Measurements from ENCODE around the gene PPM1H. TPM values are rescaled to one million over a fixed set of nuclear protein-coding genes. Genes with fewer than 3 reads are reported as not detected.
"Not testable (repeated sequence)": the region's sequence is repeated elsewhere in the genome, so short reads cannot be mapped to it uniquely, and the experiment has no call there.

Gene PPM1H
- total and polyA plus RNA-seq, 7 donors: 0.92 to 4.3 (median 3.0) TPM

DNA sequence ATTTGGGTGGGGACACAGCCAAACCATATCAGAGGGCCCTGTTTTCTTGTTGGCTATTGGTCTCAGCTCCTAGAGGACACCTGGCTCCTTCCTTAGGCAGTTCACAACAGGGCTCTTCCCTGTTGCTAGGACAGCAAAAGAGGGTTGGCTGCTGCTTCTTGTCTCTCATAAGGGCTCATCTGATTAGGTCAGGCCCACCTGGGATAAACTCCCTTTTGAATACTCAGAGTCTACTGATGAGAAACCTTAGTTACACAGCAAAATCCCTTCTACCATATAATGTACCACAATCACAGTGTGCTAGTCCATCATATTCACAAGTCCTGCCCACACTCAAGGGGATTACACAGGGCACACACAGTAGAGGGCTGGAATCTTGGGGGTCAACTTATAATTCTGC is 49.7 kb downstream of the PPM1H start:
- no peak overlapping the region for H3K4me3 ChIP-seq
- no peaks in the 10 kb centered on the region for H3K27me3 ChIP-seq
- no peaks in the 10 kb centered on the region for H3K4me1 ChIP-seq
- no peak for TF ChIP-seq POLR2AphosphoS5 (IDR thresholded peaks at IDR 0.05)
- TF ChIP-seq, protein P1, sequence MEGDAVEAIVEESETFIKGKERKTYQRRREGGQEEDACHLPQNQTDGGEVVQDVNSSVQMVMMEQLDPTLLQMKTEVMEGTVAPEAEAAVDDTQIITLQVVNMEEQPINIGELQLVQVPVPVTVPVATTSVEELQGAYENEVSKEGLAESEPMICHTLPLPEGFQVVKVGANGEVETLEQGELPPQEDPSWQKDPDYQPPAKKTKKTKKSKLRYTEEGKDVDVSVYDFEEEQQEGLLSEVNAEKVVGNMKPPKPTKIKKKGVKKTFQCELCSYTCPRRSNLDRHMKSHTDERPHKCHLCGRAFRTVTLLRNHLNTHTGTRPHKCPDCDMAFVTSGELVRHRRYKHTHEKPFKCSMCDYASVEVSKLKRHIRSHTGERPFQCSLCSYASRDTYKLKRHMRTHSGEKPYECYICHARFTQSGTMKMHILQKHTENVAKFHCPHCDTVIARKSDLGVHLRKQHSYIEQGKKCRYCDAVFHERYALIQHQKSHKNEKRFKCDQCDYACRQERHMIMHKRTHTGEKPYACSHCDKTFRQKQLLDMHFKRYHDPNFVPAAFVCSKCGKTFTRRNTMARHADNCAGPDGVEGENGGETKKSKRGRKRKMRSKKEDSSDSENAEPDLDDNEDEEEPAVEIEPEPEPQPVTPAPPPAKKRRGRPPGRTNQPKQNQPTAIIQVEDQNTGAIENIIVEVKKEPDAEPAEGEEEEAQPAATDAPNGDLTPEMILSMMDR (IDR thresholded peaks at IDR 0.05): no peak
- no peak for TF ChIP-seq POLR2A (IDR thresholded peaks at IDR 0.05)
- no peak for TF ChIP-seq EP300 (IDR thresholded peaks at IDR 0.05)
- DNase-seq: no peak
- no peaks in the 10 kb centered on the region for H3K36me3 ChIP-seq
- no peak overlapping the region for H3K27ac ChIP-seq
- no peaks in the 10 kb centered on the region for H3K9me3 ChIP-seq
- intact Hi-C loops (cut with DNase I): no loop called here

DNA sequence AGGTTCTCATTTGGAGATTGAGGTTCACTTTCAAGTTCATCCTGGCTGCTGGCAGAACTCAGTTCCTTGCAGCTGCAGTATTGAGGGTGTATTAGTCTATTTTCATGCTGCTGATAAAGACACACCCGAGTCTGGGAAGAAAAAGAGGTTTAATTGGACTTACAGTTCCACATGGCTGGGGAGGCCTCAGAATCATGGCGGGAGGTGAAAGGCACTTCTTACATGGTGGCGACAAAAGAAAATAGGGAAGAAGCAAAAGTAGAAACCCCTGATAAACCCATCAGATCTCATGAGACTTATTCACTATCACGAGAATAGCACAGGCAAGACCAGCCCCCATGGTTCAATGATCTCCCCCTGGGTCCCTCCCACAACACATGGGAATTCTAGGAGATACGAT is 50.1 kb downstream of the PPM1H start:
- H3K27ac ChIP-seq; H3K4me3 ChIP-seq; H3K36me3 ChIP-seq; DNase-seq; intact Hi-C loops (cut with DNase I); H3K4me1 ChIP-seq; H3K27me3 ChIP-seq; H3K9me3 ChIP-seq: not testable (repeated sequence)
- 86 to 89% methylated on average over 5 of the region's 5 CpGs for WGBS, 2 donors

DNA sequence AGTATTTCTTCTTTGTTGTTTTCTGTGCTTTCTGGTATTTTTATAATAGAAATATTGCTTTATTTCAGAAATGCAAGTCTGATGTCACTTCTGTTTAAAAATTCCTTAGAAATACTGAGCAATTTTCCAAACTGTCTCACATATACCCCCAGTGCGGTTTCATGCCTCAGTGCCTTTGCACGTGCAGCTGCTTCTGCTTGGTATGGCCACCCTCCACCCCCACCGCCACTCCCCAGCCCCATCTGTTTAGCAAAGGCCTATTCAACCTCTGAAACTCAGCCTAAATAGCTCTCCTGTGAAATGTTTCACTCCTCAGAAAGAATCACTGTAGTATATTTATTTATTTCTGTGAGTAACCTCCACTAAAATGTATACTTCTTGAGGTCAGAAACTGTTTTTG is 52.3 kb downstream of the PPM1H start:
- WGBS, 2 donors: 90 to 93% methylated on average over 3 of the region's 3 CpGs
- no peaks in the 10 kb centered on the region for H3K4me1 ChIP-seq
- intact Hi-C loops (cut with DNase I): no loop called here
- no peak for DNase-seq
- H3K9me3 ChIP-seq: no peaks in the 10 kb centered on the region
- no peak overlapping the region for H3K27ac ChIP-seq
- H3K27me3 ChIP-seq: no peaks in the 10 kb centered on the region
- no peak overlapping the region for H3K4me3 ChIP-seq
- H3K36me3 ChIP-seq: no peaks in the 10 kb centered on the region
- TF ChIP-seq EP300 (IDR thresholded peaks at IDR 0.05) (no peak), POLR2A (IDR thresholded peaks at IDR 0.05) (no peak), POLR2AphosphoS5 (IDR thresholded peaks at IDR 0.05) (no peak)
- TF ChIP-seq, protein P1 (IDR thresholded peaks at IDR 0.05): no peak

DNA sequence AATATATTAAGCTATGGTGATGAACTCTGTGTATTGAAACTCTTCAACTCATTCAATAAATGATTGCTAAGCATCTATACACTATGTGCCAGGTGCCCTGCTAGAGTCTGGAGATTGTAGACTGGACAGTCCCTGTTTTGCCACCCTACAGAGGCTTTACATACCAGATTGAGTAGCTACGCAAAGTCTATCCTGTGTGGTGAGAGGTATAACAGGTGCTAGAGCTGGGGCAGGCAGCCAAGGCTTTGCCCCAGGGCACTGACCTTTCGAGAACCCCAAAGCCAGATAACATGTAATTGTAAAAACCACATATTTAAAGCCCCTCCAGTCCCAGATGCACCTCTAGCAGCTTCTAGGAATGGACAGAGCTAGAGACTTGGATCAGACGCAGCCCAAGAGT is 52.8 kb downstream of the PPM1H start:
- Histone ChIP-seq H3K9me3 (no peaks in the 10 kb centered on the region), H3K27me3 (no peaks in the 10 kb centered on the region), H3K4me1 (no peaks in the 10 kb centered on the region), H3K36me3 (no peaks in the 10 kb centered on the region), H3K27ac (no peak overlapping the region), H3K4me3 (no peak overlapping the region)
- intact Hi-C loops (cut with DNase I): no loop called here
- TF ChIP-seq, protein P1 (IDR thresholded peaks at IDR 0.05): no peak
- TF ChIP-seq POLR2A (IDR thresholded peaks at IDR 0.05) (no peak), POLR2AphosphoS5 (IDR thresholded peaks at IDR 0.05) (no peak), EP300 (IDR thresholded peaks at IDR 0.05) (no peak)
- DNase-seq: no peak
- 88 to 89% methylated on average over 3 of the region's 3 CpGs for WGBS, 2 donors

DNA sequence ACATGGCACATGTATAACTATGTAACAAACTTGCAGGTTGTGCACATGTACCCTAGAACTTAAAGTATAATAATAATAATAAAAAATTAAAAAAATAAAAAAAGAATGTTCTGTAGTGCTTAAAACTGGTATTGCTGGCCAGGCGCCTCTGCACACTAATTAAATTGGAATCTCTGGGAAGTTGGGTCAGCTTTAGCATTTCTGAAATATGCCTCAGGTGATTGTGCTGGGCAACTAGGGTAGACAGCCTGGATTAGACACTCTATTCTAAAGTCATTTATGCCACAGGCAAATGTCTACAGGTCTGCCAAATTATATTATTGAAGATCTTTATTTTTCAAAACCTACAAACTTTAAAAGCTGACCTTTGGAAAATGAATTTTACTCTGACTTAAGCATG is 55.3 kb downstream of the PPM1H start:
- no peak overlapping the region for H3K4me3 ChIP-seq
- intact Hi-C loops (cut with DNase I): no loop called here
- no peaks in the 10 kb centered on the region for H3K36me3 ChIP-seq
- H3K27me3 ChIP-seq: no peaks in the 10 kb centered on the region
- no peak for TF ChIP-seq EP300 (IDR thresholded peaks at IDR 0.05)
- no peak for TF ChIP-seq POLR2A (IDR thresholded peaks at IDR 0.05)
- TF ChIP-seq POLR2AphosphoS5 (IDR thresholded peaks at IDR 0.05): no peak
- TF ChIP-seq, protein P1 (IDR thresholded peaks at IDR 0.05): no peak
- no peak overlapping the region for H3K27ac ChIP-seq
- DNase-seq: no peak
- no peaks in the 10 kb centered on the region for H3K4me1 ChIP-seq
- 93 to 97% methylated on average over 1 of the region's 1 CpG for WGBS, 2 donors
- no peaks in the 10 kb centered on the region for H3K9me3 ChIP-seq

DNA sequence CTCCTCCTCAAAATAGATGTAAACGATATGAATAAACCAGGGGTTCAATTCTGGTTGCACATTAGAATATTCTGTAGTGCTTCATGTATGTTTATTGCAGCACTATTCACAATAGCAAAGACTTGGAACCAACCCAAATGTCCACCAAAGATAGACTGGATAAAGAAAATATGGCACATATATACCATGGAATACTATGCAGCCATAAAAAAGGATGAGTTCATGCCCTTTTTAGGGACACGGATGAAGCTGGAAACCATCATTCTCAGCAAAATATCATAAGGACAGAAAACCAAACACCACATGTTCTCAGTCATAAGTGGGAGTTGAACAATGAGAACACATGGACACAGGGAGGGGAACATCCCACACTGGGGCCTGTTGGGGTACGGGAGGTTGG is 55.7 kb downstream of the PPM1H start:
- H3K27ac ChIP-seq; intact Hi-C loops (cut with DNase I); H3K36me3 ChIP-seq; H3K9me3 ChIP-seq; H3K4me1 ChIP-seq; DNase-seq; H3K4me3 ChIP-seq; H3K27me3 ChIP-seq: not testable (repeated sequence)
- WGBS, 2 donors: 93 to 96% methylated on average over 3 of the region's 3 CpGs

Measured in sigmoid colon (tissue), 7 donors.